K562 (cell line): ENCODE measurements around the gene SPI1. TPM values are rescaled to one million over a fixed set of nuclear protein-coding genes. Genes with fewer than 3 reads are reported as not detected.

Experiments used
- ATAC-seq: fragments of 200-7000 bp; cut with Tn5 transposase; 3 replicates; pipeline ENCODE4 v1.9.1; 2020; ENCODE audit warnings: moderate library complexity
- BruUV-seq: library from RNA; stranded (reverse); fragments of 400-500 nt; replicated peaks from 2 replicates; lab custom pipeline; 2021; lab: Mats Ljungman, UMichigan
- CTCF ChIA-PET: fragments of 300-600 bp; formaldehyde crosslinking; extraction: SDS; loops from one replicate; lab custom pipeline; 2021; ENCODE audit warnings: low intra/inter-chr PET ratio; lab: Yijun Ruan, JAX
- POLR2A ChIA-PET: fragments of 300-600, 350-650 bp; sonication (Branson Sonifier 250); formaldehyde crosslinking; extraction: SDS; loops from one replicate; lab custom pipeline; 2021; ENCODE audit warnings: antibody characterized with exemption, inconsistent platforms; lab: Yijun Ruan, JAX
- DNase-seq, 4 experiments: peaks; one replicate each; pipeline versions ENCODE4 v3.0.0 to v3.0.0-alpha.2; 2011 to 2018; ENCODE audit warnings: low spot score in 3 of 4, mixed read lengths in 3 of 4; ENCODE audit errors: extremely low read depth in 1 of 4
- FAIRE-seq: peaks from 2 replicates; lab custom pipeline; 2011; peaks lifted over from hg19 to GRCh38; lab: Jason Lieb, UNC
- H2AFZ ChIP-seq: 2 replicates; pipeline ENCODE4 v1.6.0; 2011; ENCODE audit warnings: low read depth, low read length, control low read depth, inconsistent platforms
- H3K27ac ChIP-seq: fragments of 200-600 bp; 3 replicates; pipeline ENCODE4 v1.8.0; 2011; ENCODE audit warnings: low read depth, mild to moderate bottlenecking, control low read depth, inconsistent platforms, low read length, moderate library complexity, mixed read lengths; ENCODE audit errors: extremely low read depth
- H3K27me3 ChIP-seq, 2 experiments: fragments of 300-600 bp in 1 of 2; 2 replicates in 1 of 2; 3 replicates in 1 of 2; pipeline versions ENCODE4 v1.6.0 to v1.8.0; 2011; ENCODE audit warnings: inconsistent platforms in 2 of 2, low read length in 2 of 2, mild to moderate bottlenecking in 1 of 2, mixed read lengths in 1 of 2, moderate library complexity in 1 of 2; ENCODE audit not compliant: control insufficient read depth in 2 of 2, insufficient read depth in 2 of 2
- H3K36me3 ChIP-seq: fragments of 300-600 bp; 3 replicates; pipeline ENCODE4 v1.8.0; 2011; ENCODE audit warnings: mild to moderate bottlenecking, low read length, inconsistent platforms; ENCODE audit not compliant: control insufficient read depth, insufficient read depth
- H3K4me1 ChIP-seq, 2 experiments: fragments of 200-600 bp in 1 of 2; replicated peaks in 1 of 2; 2 replicates in 1 of 2; 3 replicates in 1 of 2; pipeline versions ENCODE4 v1.5.1 to v1.8.0; 2011; ENCODE audit warnings: inconsistent platforms in 2 of 2, low read length in 2 of 2, mild to moderate bottlenecking in 1 of 2, mixed read lengths in 1 of 2, moderate library complexity in 1 of 2; ENCODE audit not compliant: control insufficient read depth in 2 of 2, insufficient read depth in 2 of 2
- H3K4me2 ChIP-seq: 2 replicates; pipeline ENCODE4 v1.6.1; 2011; ENCODE audit warnings: low read length, control low read depth, inconsistent platforms, mixed read lengths; ENCODE audit not compliant: insufficient read depth
- H3K4me3 ChIP-seq: fragments of 200-600 bp; sonication (generic), shearing (Covaris generic); 2 replicates; pipeline ENCODE4 v1.5.1; 2016; ENCODE audit warnings: control low read depth, inconsistent platforms
- H3K79me2 ChIP-seq: fragments of 200-600 bp; 3 replicates; pipeline ENCODE4 v1.8.0; 2011; ENCODE audit warnings: low read length, inconsistent platforms; ENCODE audit not compliant: control insufficient read depth, insufficient read depth
- H3K9ac ChIP-seq, 2 experiments: 2 replicates each; pipeline versions ENCODE4 v1.6.0 to v1.6.1; 2011; ENCODE audit warnings: low read depth in 2 of 2, low read length in 2 of 2, control low read depth in 1 of 2, inconsistent platforms in 1 of 2, mild to moderate bottlenecking in 1 of 2, mixed read lengths in 1 of 2; ENCODE audit not compliant: insufficient read depth in 1 of 2
- H3K9me1 ChIP-seq: one replicate; pipeline ENCODE4 v1.6.0; 2011; ENCODE audit warnings: inconsistent platforms, mild to moderate bottlenecking, low read length, moderate library complexity; ENCODE audit not compliant: control insufficient read depth, insufficient read depth
- H3K9me3 ChIP-seq: replicated peaks from 2 replicates; pipeline ENCODE4 v1.5.1; 2011; ENCODE audit warnings: low read depth, low read length, inconsistent platforms; ENCODE audit not compliant: control insufficient read depth, insufficient read depth
- H4K20me1 ChIP-seq: replicated peaks from 2 replicates; pipeline ENCODE4 v1.6.1; 2011; ENCODE audit warnings: low read length, inconsistent platforms, mixed read lengths; ENCODE audit not compliant: control insufficient read depth, insufficient read depth
- ARID4B ChIP-seq: sonication (generic); formaldehyde crosslinking; IDR thresholded peaks from 2 replicates; pipeline ENCODE4 v1.8.0; 2022; ENCODE audit warnings: mild to moderate bottlenecking, missing genetic modification reagents
- GATAD2B ChIP-seq: fragments of 450-650 bp; IDR thresholded peaks from 2 replicates; pipeline ENCODE4 v1.6.1; 2017; ENCODE audit warnings: mild to moderate bottlenecking, borderline replicate concordance
- HMGXB4 ChIP-seq: sonication (generic); formaldehyde crosslinking; IDR thresholded peaks from 2 replicates; pipeline ENCODE4 v1.8.1; 2023; ENCODE audit warnings: mild to moderate bottlenecking, missing genetic modification reagents
- MIER1 ChIP-seq: fragments of 450-650 bp; IDR thresholded peaks from 2 replicates; pipeline ENCODE4 v1.6.1; 2016; ENCODE audit warnings: antibody characterized with exemption, mild to moderate bottlenecking, low read depth
- NCOA6 ChIP-seq: fragments of 450-650 bp; IDR thresholded peaks from 2 replicates; pipeline ENCODE4 v1.6.1; 2017; ENCODE audit warnings: mild to moderate bottlenecking
- SRSF9 ChIP-seq: fragments of 200-400 bp; formaldehyde crosslinking; IDR thresholded peaks from 2 replicates; pipeline ENCODE4 v1.6.1; 2017; ENCODE audit warnings: low read depth, low read length, borderline replicate concordance
- TBP ChIP-seq: optimal IDR thresholded peaks from 2 replicates; pipeline ENCODE3; 2011; ENCODE audit warnings: low read depth, low read length, improper control_type of control experiment
- ZNF175 ChIP-seq: fragments of 200-800 bp; sonication (Bioruptor generic); IDR thresholded peaks from 2 replicates; pipeline ENCODE4 v1.6.1; 2016; ENCODE audit warnings: low read depth, mild to moderate bottlenecking, missing genetic modification characterization, missing compliant biosample characterization
- ZNF395 ChIP-seq: fragments of 200-800 bp; sonication (Bioruptor generic); IDR thresholded peaks from 2 replicates; pipeline ENCODE4 v1.6.1; 2017; ENCODE audit warnings: missing genetic modification characterization, missing compliant biosample characterization
- ZNF512 ChIP-seq: IDR thresholded peaks from 2 replicates; pipeline ENCODE4 v1.6.1; 2016; ENCODE audit warnings: missing genetic modification characterization, missing compliant biosample characterization
- WGBS: fragments of 100-300 bp; shearing (Covaris generic); methylation state at CpG from one replicate; pipeline ENCODE4 v1.1.6; 2016; ENCODE audit warnings: low coverage, mixed read lengths; ENCODE audit not compliant: insufficient coverage; ENCODE audit errors: missing lambda C conversion rate; 5-methylcytosine and 5-hydroxymethylcytosine counted together
- in situ Hi-C: fragments of 300-500 bp; cut with MboI; formaldehyde crosslinking; loops from 4 replicates; pipeline ENCODE4 v1.15.0; 2018; ENCODE audit warnings: inconsistent platforms, mixed read lengths
- intact Hi-C: fragments of 100-400 bp; cut with micrococcal nuclease; formaldehyde crosslinking; loops from 2 replicates; pipeline ENCODE4 v1.14.2; 2022
- polyA plus RNA-seq, 8 experiments: library from polyadenylated mRNA; depleted of rRNA in 4 of 8; stranded (reverse) in 5 of 8; unstranded in 3 of 8; fragments of >200 nt; fragmentation: Nextera tagmentation in 2 of 8; fragmentation: Illumina TruSeq in 1 of 8; extraction: Ambion mirVana in 2 of 8; extraction: Trizol in 1 of 8; gene quantifications; 2 replicates each; pipeline versions ENCODE4 v1.2.1 to v1.2.3, GENCODE V29; 2011 to 2014; ENCODE audit warnings: inconsistent platforms in 1 of 8, missing spikeins in 1 of 8
- total RNA-seq, 7 experiments: library from RNA; depleted of rRNA in 6 of 7; stranded (reverse); fragments of >200 nt in 6 of 7; fragmentation: Illumina TruSeq in 2 of 7; extraction: Trizol in 2 of 7; gene quantifications; 2 replicates each; pipeline versions ENCODE4 v1.2.1 to v1.2.3, GENCODE V29; 2011 to 2021; ENCODE audit warnings: low replicate concordance in 1 of 7

The SPI1 gene
- total and polyA plus RNA-seq, 9 of the 15 experiments (the other 6 are each of a cell fraction or from before 2014, with no cell fraction given), result 0.10 to 33.7 (median 10.3) TPM

GRCh38 chr11:47425611-47426010, 47.3 kb upstream of the SPI1 start:
- peak overlapping the region; percentile 95 for H2AFZ ChIP-seq
- 0% methylated on average over 9 of the region's 14 CpGs for WGBS

More at GRCh38 chr11:47425611-47426010, 47.3 kb upstream of the SPI1 start:
- Histone ChIP-seq H3K9me1 (no peaks in the 10 kb centered on the region), H3K27ac (peak overlapping the region; percentile 97), H3K9me3 (no peaks in the 10 kb centered on the region), H3K4me3 (peak overlapping the region; percentile 88), H3K27me3 (no peaks in the 10 kb centered on the region), H3K9ac (peak overlapping the region; percentile 94 to 99), H3K4me1 (peaks cover 9 to 19% of the 10 kb centered on the region in 2 experiments; a peak in 4 of 5 replicates), H4K20me1 (no peaks in the 10 kb centered on the region; the same call in 1 of the 2 replicates), H3K36me3 (peaks cover 48% of the 10 kb centered on the region), H3K79me2 (peaks cover 26% of the 10 kb centered on the region), H3K4me2 (peak overlapping the region; percentile 97)
- in situ Hi-C loops, result no loop called here
- DNase-seq (no peak), ATAC-seq (peak; percentile 7), FAIRE-seq (no peak)
- ChIA-PET POLR2A (interaction anchor here (0.6 to 2.6 kb wide), 9 partner anchors 8 to 248 kb away, joined by 3 to 23 read pairs (median 3); no protein-coding TSS in a partner anchor), CTCF (no interaction called here)
- TF ChIP-seq MIER1 (0 out of 2 replicates have a peak, but pooled peaks have one; percentile 28), ZNF175 (CRISPR knock-in tag) (0 out of 2 replicates have a peak, but pooled peaks have one; percentile 35), HMGXB4 (no peak), ZNF512 (0 out of 2 replicates have a peak, but pooled peaks have one; percentile 29), SRSF9 (no peak), NCOA6 (no peak), ARID4B (peak; percentile 9; the same call in 1 of the 2 replicates), ZNF395 (CRISPR knock-in tag) (0 out of 2 replicates have a peak, but pooled peaks have one; percentile 69), GATAD2B (no peak), TBP (no peak)
- intact Hi-C loops, result no loop called here
- BruUV-seq, result TSS peak; percentile 69
